Activated T-helper 1 cell treated with Interleukin-2 at 50 U/mL for 16 hours (primary cell): ENCODE measurements around the gene APLP1.
"Not testable (repeated sequence)": the region's sequence is repeated elsewhere in the genome, so short reads cannot be mapped to it uniquely, and the experiment has no call there.

Source experiments
- DNase-seq: peaks from one replicate; pipeline ENCODE4 v3.0.0-alpha.2; 2020; ENCODE audit warnings: low read depth

The APLP1 gene

DNA sequence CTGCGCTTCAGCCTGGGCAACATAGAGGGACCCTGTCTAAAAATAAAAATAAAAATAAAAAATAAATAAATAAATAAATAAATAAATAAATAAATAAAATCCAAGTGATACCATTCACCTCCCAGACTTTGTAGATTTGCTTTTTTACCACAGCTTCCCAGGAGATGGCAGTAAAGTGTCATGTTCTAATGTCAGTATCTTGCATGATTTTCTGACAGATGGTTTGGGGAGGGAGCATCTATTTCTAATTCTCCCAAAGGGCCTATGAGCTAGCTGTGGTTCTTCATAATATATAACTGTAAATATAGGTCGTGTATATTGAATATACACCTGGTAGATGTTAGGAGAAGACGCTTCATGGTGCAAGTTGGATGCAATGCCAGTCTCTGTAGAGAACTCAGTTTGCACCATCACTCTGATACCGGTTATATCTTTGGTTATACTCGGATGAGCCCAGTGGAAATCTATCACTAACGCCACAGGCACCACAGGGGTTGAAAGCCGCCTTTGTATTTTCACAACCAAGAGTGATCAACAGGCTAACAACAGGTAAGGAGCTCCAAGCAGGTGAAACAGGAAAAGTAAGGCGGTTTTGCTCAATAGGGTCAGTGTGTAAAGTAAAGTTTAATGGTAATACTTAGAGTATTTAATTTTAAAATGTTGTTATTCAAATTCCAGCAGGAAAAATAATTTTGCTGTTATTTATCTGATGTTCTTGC, 13.9 kb downstream of the APLP1 start:
- no peak for DNase-seq

DNA sequence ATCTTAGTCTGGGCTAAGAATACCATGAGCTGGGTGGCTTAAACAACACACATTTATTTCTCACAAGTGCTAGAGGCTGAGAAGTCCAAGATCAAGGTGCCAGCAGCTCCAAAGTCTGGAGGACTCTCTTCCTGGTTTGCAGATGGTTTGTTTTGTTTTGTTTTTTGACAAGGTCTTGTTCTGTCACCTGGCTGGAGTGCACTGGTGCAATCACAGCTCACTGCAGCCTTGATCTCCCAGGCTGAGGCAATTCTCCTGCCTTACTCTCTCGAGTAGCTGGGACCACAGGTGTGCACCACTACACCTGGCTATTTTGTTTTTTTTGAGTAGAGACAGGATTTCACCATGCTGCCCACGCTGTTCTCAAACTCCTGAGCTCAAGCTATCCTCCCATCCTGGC, 15.5 kb downstream of the APLP1 start:
- no peak for DNase-seq

DNA sequence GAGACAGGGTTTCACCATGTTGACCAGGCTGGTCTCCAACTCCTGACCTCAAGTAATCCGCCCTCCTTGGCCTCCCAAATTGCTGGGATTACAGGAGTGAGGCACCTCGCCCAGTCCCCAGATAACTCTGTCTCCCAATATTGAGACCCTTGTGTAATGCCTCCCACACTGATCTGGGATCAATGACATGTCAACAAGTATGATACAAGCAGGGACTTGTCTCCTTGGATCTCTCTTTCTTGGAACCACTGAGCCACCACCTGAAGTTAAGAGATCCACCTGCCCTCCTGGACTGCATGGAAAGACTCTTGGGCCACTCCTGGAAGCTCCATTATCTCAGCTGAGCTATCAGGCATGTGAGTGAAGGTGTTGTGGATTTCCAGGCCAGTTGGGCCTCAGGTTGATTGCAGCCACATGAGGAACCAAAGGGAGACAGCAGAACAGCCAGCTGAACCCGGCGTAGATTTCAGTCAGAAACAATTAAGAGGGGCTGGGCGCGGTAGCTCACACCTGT, 16.9 kb downstream of the APLP1 start:
- no peak for DNase-seq

DNA sequence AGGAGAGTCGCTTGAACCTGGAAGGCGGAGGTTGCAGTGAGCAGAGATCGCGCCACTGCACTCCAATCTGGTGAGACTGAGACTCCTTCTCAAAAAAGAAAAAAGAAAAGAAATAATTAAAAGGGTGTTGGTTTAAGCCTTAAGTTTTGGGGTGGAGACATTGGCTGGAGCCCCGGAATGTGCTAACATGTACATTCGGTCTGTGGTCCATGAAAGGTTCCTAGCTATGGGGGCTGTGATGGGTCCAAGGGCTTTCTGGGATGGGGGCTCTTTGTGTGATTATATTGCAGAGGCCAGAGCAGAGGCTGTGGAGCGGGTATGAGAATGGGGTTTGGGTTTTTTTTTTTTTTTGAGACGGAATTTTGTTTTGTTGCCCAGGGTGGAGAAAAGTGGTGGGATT, 17.5 kb downstream of the APLP1 start:
- no peak for DNase-seq

DNA sequence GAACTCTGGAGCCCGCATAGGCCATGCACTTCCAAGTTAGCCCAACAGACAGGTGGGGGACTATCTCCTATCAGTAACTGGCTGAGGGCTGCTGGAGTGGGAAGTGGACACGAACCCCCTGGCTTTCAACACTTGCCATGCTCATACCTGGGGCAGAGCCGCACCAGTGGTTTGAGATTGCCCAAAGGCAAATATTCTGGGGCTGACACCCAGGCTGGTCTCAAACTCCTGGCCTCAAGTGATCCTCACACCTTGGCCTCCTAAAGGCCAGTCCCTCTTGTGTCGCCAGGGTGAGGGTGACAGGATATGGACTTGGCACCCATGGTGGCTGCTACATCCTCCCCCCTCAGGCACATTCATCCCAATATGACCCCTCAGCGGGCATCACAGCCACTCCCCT, 18.8 kb downstream of the APLP1 start:
- DNase-seq: no peak

DNA sequence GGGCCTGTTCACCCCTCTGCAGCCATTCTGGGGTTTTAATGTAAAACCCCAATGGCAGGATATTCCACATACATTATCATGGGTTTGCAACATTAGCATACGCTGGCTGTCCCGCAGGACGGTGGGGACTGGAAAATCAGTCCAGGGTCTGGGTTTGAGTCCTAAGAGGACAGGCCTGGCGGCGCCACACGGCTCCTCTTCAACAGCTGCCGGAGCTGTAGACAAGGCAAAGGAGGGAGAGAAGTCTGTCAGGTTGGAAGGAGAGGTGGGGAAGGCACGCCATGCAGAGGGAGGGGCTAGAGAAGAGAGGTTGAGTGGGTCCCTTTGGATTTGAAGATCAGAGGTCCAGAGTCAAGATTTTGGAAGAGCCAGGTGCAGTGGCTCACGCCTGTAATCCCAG, 20.0 kb downstream of the APLP1 start:
- no peak for DNase-seq

DNA sequence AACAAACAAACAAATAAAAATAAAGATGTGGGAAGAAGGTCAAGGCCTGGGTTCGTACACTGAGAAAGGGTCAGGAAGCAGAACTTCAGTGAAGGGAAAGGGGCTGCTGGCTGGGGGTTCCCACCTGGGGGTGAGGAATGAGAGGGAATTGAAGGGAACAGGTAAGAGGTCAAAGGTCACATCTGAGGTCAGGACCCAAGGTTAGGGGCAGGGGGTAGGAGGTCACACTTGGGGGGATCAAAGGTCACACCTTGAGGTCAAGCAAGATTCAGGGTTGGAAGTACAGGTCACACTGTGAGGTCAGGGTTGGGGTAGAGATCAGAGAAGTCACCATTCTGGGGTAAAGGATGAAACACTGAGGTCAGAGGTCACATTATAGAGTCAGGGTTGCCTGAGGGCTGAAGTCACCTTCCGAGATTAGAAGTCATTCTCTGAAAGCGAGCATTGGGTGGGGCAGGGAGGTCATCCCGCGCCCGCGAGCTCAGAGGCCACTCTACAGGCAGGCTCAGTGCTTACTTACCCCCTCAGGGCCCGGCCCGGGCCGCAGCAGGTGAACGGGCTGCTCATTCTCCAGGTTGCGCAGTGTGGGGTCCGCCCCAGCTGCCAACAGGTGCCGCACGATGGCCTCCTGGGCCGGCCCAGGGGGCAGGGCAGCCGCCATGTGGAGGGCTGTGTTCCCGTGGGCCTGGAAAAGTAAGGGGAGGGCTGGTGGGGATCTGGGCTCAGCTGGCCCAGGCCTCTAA, 21.2 kb downstream of the APLP1 start:
- no peak for DNase-seq

DNA sequence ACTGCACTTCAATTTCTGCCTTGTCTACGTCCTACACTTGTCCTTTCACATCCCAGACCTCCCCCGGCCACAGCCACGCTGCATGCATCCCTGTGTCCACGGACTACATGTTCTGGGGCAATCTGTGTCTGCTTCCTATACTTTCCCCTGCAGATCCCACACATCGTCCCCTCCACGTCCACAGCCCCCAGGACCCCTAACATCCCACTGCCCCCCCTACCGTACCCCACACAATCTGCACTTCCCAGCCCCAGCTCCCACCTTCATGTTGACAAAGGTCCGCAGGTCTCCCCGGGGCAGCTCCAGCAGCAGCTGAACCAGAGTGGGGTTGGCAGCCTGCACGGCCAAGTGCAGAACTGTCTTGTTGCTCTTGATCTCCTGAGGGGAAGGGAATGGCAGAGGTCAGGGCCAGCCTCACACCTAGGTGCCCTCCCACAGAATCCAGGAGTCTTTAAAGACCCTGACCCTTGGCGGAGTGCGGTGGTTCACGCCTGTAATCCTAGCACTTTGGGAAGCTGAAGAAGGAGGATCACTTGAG, 21.8 kb downstream of the APLP1 start:
- no peak for DNase-seq

DNA sequence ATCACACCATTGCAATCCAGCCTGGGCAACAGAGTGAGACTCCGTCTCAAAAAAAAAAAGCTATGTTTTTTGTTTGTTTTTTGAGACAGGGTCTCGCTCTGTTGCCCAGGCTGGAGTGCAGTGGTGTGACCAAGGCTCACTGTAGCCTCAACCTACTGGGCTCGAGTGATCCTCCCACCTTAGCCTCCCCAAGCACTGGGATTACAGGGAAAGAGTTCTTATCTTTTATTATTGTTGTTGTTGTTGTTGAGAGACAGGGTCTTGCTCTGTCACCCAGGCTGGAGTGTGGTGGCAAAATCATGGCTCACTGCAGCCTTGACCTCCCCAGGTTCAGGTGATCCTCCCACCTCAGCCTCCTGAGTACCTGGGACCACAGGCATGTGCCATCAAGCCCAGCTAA, 23.4 kb downstream of the APLP1 start:
- DNase-seq: not testable (repeated sequence)

DNA sequence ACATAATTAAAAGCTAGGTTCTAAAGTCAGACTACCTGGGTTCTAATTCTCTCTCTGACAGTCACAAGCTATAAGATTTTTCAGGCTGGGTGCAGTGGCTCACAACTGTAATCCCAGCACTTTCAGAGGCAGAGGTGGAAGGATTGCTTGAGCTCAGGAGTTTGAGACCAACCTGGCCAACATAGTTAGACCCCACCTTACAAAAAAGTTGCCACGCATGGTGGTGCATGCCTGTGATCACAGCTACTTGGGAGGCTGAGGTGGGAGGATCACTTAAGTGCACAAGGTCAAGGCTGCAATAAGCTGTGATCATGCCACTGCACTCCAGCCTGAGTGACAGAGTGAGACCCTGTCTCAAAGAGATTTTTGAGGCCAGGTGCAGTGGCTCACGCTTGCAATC, 26.0 kb downstream of the APLP1 start:
- DNase-seq: no peak

DNA sequence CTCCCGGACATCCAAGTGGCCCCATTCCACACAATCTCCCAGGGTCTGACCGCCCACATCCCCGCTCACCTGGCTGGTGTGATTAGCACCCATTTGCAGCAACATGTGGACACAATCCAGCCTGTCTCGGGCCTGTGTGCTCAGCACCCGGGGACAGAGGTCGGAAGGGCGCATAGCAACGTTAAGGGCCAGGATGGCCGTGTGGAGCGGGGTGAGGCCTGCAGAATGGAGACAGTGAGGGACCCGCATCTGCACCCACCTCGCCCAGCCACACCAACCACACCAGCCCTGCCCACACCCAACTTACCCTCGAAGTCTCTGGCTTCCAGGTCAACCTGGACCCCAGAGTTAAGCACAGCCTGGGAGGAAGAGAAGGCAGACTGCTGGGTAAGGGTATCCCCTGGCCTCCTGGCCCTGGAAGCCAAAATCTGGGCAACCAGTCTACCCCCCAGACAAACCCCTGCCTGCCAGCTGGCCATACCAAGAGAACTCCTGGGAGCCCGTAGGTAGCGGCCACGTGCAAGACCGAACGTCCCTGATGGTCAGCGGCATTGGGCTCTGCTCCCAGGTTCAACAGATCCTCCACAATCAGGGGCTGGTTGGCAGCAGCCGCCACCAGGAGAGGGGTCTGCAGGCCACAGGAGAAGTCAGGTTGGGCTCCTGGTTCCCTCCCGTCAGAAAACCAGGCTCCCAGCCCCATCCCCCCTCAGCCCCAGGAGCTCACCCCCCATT, 27.7 kb downstream of the APLP1 start:
- DNase-seq: no peak

DNA sequence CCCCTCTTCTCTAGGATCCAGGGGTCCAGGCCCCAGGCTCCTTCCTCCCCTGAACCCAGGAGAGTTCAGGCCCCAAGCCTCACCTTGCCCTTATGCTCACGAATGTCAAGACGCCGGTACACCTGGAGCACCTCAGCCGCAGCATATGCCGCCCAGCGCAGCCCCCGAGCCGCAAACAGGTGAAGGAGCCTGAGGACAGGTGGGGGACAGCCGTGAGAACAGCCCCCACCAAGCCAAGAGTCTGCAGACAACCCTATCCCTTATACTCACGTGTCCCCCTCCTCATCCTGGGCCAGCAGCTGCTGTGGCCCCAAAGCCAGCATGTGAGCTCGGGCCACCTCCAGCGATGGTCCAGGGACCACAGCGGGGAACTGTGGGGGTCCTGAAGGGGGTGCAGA, 28.3 kb downstream of the APLP1 start:
- no peak for DNase-seq

DNA sequence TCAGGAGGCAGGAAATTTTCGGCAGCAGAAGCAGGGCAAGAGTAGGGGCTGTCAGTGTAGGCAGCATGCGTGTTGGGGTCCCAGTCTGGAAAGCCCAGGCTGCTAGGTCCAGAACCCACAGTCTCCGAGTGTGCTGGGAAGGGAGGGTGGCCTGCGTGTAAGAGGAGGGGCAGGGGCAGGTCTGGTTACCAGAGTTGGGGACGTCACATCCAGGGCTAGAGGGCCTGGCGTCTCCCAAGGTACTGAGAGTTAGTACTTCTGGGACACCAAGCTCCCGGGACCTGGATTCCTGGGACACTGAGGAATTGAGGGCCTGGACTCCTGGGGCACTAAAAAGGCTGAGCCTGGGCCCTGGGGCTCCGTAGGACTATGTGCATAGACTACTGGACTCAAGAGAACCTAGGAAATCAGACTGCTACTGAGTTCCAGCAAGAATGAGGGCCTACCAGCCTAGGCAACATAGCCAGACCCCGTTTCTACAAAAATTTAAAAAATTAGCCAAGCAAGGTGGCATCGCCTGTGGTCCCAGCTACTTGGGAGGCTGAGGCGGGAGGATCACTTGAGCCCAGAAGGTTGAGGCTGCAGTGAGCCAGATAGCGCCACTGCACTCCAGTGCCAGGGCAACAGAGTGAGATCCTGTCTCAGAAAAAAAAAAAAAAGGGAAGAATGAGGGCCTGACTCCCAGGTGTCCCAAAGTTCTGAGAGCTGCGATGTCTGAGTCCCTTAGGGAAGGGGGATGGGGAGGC, 29.5 kb downstream of the APLP1 start:
- no peak for DNase-seq

DNA sequence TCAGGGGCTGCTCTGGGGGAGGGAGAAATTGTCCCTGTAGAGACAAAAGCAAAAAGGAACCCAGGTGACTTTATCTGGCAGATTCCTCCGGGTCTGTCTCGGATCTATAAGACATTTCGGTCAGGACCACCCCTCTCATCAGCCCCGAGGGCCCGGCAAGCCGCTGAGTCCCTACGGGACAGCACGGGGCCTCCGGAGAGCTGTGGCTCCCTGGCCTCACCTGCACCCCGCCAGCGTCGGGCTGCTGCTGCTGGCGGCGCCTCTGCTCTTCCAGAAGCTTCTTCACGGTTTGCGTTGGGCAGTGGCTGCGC, 30.1 kb downstream of the APLP1 start:
- DNase-seq: no peak

DNA sequence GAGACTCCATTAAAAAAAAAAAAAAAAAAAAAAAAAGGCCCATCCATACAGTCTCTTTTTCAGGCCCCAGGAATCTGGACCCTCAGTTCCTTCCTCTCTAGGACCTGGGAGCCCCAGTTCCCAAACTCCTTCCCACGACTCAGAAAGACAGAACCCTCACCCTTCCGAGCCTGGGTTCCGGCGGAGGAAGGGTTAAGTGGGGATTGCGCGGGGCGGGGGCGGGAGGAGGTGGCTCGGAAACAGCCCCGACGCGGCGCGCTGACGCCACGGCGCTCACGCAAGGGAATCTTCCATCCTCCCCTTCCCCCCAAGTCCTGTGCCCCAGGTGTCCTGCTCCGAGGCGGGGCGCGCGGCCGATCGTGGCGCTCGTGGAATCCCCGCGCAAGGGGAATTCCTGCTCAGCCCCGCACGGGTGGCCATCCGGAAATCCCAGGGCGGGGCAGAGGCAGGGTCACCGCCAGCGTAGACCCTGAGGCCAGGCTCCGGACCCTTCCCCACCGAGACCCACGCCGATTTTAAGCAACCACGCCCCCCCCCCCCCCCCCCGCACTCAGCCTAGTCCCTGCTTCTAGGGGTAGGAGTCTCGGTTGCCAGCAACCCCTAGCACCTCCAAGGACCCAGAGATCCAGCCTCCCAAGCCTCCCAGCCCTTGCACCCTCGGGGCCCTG, 31.3 kb downstream of the APLP1 start:
- DNase-seq: peak; percentile 80

DNA sequence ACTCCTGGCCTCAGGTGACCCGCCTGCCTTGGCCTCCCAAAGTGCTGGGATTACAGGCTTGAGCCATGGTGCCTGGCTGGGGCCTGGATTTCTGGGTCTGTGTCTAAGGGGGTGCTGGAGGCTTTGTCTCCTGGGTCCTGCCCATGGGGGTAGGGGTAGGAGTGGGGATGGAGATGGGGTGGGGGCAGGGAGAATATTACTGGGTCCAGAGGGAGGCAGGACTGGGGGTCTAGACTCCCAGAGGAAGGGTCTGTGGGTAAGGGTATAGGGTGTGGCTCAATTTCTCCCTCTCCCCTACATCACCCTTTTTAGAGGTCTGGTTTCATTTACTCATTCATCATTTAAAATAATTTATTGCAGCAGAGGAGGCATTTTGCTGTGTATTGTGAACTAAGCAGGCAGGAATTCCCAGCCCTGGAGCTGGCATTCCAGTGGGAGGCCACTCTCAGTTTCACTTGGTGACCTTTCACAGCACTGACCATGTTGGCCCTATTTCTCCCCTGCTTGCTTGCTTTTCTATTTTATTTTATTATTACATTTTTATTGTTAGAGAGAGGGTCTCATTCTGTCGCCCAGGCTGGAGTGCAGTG, 32.8 kb downstream of the APLP1 start:
- DNase-seq: no peak

DNA sequence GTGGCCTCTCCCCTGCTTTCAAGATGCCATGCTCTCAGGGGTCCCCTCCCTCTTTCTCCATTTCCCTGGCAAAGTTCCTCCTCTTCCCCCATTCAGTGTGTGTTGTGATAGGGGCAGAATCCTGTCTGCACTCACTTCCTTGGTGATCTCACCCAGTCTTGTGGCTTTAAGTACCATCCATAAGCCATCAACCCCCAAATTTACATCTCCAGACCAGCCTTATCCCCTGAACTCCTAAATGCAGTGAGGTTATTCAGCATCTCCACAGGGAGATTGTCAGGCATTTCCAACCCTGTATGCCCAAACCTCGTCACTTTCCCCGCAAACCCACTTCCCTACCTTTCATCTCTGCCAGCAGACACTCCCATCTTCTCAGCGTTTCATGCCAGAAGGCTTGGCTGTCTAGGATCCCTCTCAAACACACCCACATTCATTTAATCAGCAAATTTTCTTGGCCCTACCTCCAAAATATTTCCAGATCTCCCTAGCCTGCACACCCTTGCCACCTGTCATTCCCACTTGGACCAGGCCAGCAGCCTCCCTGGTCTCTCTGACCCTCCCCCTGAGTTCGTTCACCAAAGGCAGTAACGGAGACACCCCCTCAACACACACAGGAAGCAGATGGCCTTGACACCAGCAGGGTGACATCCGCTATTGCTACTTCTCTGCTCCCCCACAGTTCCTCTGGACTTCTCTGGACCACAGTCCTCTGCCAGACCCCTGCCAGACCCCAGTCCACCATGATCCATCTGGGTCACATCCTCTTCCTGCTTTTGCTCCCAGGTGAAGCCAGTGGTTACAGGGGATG, 33.7 kb downstream of the APLP1 start, which contains the start of gene HCST:
Gene HCST, plus strand, starts transcription at position 676 of the 808 bp plus-strand sequence. Its CDS starts 65 bp downstream, at position 741.
- peak; percentile 18 for DNase-seq

DNA sequence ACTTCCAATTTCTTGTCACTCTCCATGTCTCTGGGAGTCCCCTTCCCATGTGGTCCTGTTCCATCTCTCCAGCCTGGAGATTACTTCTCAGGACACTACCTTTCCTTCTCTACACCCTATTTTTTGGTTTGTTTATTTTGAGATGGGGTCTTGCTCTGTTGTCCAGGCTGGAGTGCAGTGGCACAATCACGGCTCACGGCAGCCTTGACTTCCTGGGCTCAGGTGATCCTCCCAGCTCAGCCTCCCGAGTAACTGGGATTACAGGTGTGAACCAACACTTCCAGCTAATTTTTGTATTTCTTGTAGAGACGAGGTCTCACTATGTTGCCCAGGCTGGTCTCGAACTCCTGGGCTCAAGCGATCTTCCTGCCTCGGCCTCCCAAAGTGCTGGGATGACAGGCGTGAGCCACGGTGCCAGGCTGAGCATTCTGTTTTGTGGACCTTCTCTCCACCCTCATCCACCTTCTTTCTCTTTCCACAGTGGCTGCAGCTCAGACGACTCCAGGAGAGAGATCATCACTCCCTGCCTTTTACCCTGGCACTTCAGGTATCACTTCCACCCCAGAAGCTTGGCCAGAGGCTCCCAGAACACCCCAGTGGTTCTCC, 34.6 kb downstream of the APLP1 start:
- DNase-seq: no peak

DNA sequence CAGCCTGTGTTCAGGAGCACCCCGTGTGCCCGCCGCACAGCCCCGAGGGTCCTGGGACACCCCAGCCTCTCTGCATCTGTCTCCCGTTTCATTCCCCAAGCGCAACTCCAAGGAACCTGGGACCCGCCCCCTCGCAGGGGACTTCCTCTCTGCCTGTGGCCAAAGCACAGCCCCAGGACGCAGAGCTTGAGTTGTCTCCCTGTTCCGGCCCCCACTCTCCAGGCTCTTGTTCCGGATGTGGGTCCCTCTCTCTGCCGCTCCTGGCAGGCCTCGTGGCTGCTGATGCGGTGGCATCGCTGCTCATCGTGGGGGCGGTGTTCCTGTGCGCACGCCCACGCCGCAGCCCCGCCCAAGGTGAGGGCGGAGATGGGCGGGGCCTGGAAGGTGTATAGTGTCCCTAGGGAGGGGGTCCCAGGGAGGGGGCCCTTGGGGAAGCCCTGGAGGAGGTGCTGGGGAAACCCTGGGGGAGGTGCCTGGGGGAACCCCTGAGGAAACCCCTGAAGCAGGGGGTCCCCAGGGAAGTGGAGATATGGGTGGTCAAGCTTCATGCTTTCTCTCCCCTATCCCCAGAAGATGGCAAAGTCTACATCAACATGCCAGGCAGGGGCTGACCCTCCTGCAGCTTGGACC, 35.3 kb downstream of the APLP1 start:
- DNase-seq: peak; percentile 87
